ENCODE data around the gene CCDC85C. TPM values are rescaled to one million over a fixed set of nuclear protein-coding genes. Genes with fewer than 3 reads are reported as not detected.

The CCDC85C gene
- total RNA-seq, 1 experiment from 2014 or later, result 33.2 TPM

GRCh38 chr14:99621948-99622347 lies 17.9 kb upstream of the CCDC85C start:
- no peak overlapping the region for H3K4me3 Mint-ChIP-seq
- Histone ChIP-seq H3K9me3 (ENCODE audit: control insufficient read depth, low read depth, low read length) (no peaks in the 10 kb centered on the region), H3K9ac (ENCODE audit: extremely low read depth, insufficient read length, low read length) (no peak overlapping the region), H2BK120ac (ENCODE audit: low read depth, low read length, poor library complexity, severe bottlenecking) (no peak overlapping the region), H2AK5ac (ENCODE audit: insufficient read length, low read length) (no peak overlapping the region), H4K20me1 (ENCODE audit: control insufficient read depth, insufficient read depth, insufficient read length) (no peaks in the 10 kb centered on the region), H2BK15ac (ENCODE audit: low read depth, low read length) (no peak overlapping the region), H3K79me1 (ENCODE audit: insufficient read depth, low read depth, low read length, poor library complexity, severe bottlenecking) (no peaks in the 10 kb centered on the region), H4K8ac (replicated peaks; ENCODE audit: insufficient read length, low read depth, low read length) (no peak overlapping the region), H2BK20ac (ENCODE audit: low read depth, low read length, poor library complexity, severe bottlenecking) (no peak overlapping the region), H3K56ac (ENCODE audit: insufficient read length, low read depth, low read length) (no peak overlapping the region), H4K5ac (ENCODE audit: insufficient read length, low read depth, low read length) (no peak overlapping the region), H3K27ac (ENCODE audit: insufficient read length, low read depth, low read length) (no peak overlapping the region), H3K4me2 (ENCODE audit: insufficient read depth, insufficient read length, low read length) (no peak overlapping the region), H3T11ph (ENCODE audit: low read length) (no peak overlapping the region), H3K23ac (ENCODE audit: insufficient read length, low read depth, low read length) (no peak overlapping the region), H3K4ac (ENCODE audit: low read depth, low read length) (no peak overlapping the region), H3K14ac (ENCODE audit: insufficient read depth, low read length) (no peak overlapping the region), H3K18ac (ENCODE audit: insufficient read length, low read depth, low read length) (no peak overlapping the region), H3K4me1 (ENCODE audit: insufficient read depth, low read length) (peaks cover 2% of the 10 kb centered on the region; the same call in 1 of the 2 replicates), H3K79me2 (ENCODE audit: insufficient read depth, low read length) (no peaks in the 10 kb centered on the region), H2BK5ac (ENCODE audit: insufficient read length, low read length) (no peak overlapping the region), H2AFZ (ENCODE audit: low read length) (no peak overlapping the region), H2BK12ac (ENCODE audit: insufficient read length, low read depth, low read length) (no peak overlapping the region), H4K91ac (ENCODE audit: insufficient read length, low read depth, low read length) (no peak overlapping the region), H3K27me3 (ENCODE audit: insufficient read depth, low read length) (no peaks in the 10 kb centered on the region), H3K23me2 (ENCODE audit: insufficient read length, low read depth, low read length, poor library complexity, severe bottlenecking) (no peaks in the 10 kb centered on the region)
- no peaks in the 10 kb centered on the region for H3K9me3 Mint-ChIP-seq
- peaks cover 11 to 16% of the 10 kb centered on the region in 2 experiments for H3K4me1 Mint-ChIP-seq
- no CpG with 5 or more reads among the region's 6 CpGs for WGBS (ENCODE audit: extremely low coverage, insufficient read length, low lambda C conversion rate)
- no peak for TF ChIP-seq CTCF (conservative IDR thresholded peaks at IDR 0.05)
- DNase-seq, result no peak
- peaks cover 5% of the 10 kb centered on the region for H3K27me3 Mint-ChIP-seq (ENCODE audit: low read depth)
- no peak overlapping the region for H3K27ac Mint-ChIP-seq
- no peaks in the 10 kb centered on the region; a peak in 1 of 7 replicates for H3K36me3 Mint-ChIP-seq (ENCODE audit: insufficient read depth in 1 of 3, low read depth in 3 of 3)
